ENCODE results near the gene SPSB2.

SPSB2 gene

GRCh38 chr12:6851153-6851920, 21.8 kb downstream of the SPSB2 start, which contains the start of gene CDCA3:
Gene CDCA3 (minus strand): TSS chr12:6851286. CDS start chr12:6850952, 334 bp downstream.
- DNase-seq (ENCODE audit: low read depth in 2 of 2), result peak; percentile 67 to 87

GRCh38 chr12:6850796-6851152, 22.3 kb downstream of the SPSB2 start:
- DNase-seq (ENCODE audit: low read depth in 2 of 2), result no peak

- no peak for DNase-seq (ENCODE audit: low read depth in 2 of 2)
Measured at GRCh38 chr12:6849976-6850560, 23.0 kb downstream of the SPSB2 start.

GRCh38 chr12:6849427-6849826, 23.7 kb downstream of the SPSB2 start:
- DNase-seq (ENCODE audit: low read depth in 2 of 2), result no peak

GRCh38 chr12:6847676-6848075, 25.4 kb downstream of the SPSB2 start:
- DNase-seq (ENCODE audit: low read depth in 2 of 2), result no peak

- DNase-seq (ENCODE audit: low read depth in 2 of 2), result no peak
Measured at GRCh38 chr12:6846316-6846869, 26.7 kb downstream of the SPSB2 start.

GRCh38 chr12:6845395-6845794, 27.7 kb downstream of the SPSB2 start:
- no peak for DNase-seq (ENCODE audit: low read depth in 2 of 2)

GRCh38 chr12:6843118-6843902, 29.8 kb downstream of the SPSB2 start:
- no peak for DNase-seq (ENCODE audit: low read depth in 2 of 2)

GRCh38 chr12:6842075-6842474, 31.0 kb downstream of the SPSB2 start:
- DNase-seq (ENCODE audit: low read depth in 2 of 2), result no peak

- no peak for DNase-seq (ENCODE audit: low read depth in 2 of 2)
Measured at GRCh38 chr12:6840761-6841515, 32.2 kb downstream of the SPSB2 start, which contains the start of gene GNB3. Gene GNB3 (plus strand): TSS chr12:6840925. CDS start chr12:6841288, 363 bp downstream.

GRCh38 chr12:6840330-6840729, 32.8 kb downstream of the SPSB2 start:
- DNase-seq (ENCODE audit: low read depth in 2 of 2), result no peak

GRCh38 chr12:6839482-6840201, 33.5 kb downstream of the SPSB2 start:
- DNase-seq (ENCODE audit: low read depth in 2 of 2), result no peak

- no peak for DNase-seq (ENCODE audit: low read depth in 2 of 2)
Measured at GRCh38 chr12:6838854-6839253, 34.2 kb downstream of the SPSB2 start.

- DNase-seq (ENCODE audit: low read depth in 2 of 2), result no peak
Measured at GRCh38 chr12:6837370-6838060, 35.6 kb downstream of the SPSB2 start.

GRCh38 chr12:6836851-6837250, 36.3 kb downstream of the SPSB2 start:
- no peak for DNase-seq (ENCODE audit: low read depth in 2 of 2)

- no peak for DNase-seq (ENCODE audit: low read depth in 2 of 2)
Measured at GRCh38 chr12:6834873-6835272, 38.2 kb downstream of the SPSB2 start.

- no peak for DNase-seq (ENCODE audit: low read depth in 2 of 2)
Measured at GRCh38 chr12:6834254-6834653, 38.8 kb downstream of the SPSB2 start.

- DNase-seq (ENCODE audit: low read depth in 2 of 2), result no peak
Measured at GRCh38 chr12:6833189-6833890, 39.8 kb downstream of the SPSB2 start.

- no peak for DNase-seq (ENCODE audit: low read depth in 2 of 2)
Measured at GRCh38 chr12:6832125-6832524, 41.0 kb downstream of the SPSB2 start.

All from stimulated activated CD8-positive, alpha-beta memory T cell treated with anti-CD3 and anti-CD28 coated beads, Interleukin-15, amount 100 ng/mL, for 4 hours (primary cell).